Fibroblast of lung (primary cell): Measurements from ENCODE around the gene PREB. TPM values are rescaled to one million over a fixed set of nuclear protein-coding genes. Genes with fewer than 3 reads are reported as not detected.

Source experiments
- DNase-seq, 2 donors: peaks; one replicate each; pipeline versions ENCODE4 v3.0.0 to v3.0.0-alpha.2; 2010; ENCODE audit warnings: low read depth in 2 of 2
- H2AFZ ChIP-seq: 2 replicates; pipeline ENCODE4 v1.5.1; 2012; ENCODE audit warnings: low read length, control low read depth, inconsistent platforms
- H3K27ac ChIP-seq: 2 replicates; pipeline ENCODE4 v1.5.1; 2011; ENCODE audit warnings: low read length, control low read depth; ENCODE audit not compliant: insufficient read depth
- H3K27me3 ChIP-seq: 2 replicates; pipeline ENCODE4 v1.5.1; 2011; ENCODE audit warnings: mild to moderate bottlenecking, low read length; ENCODE audit not compliant: control insufficient read depth, insufficient read depth
- H3K36me3 ChIP-seq: 2 replicates; pipeline ENCODE4 v1.5.1; 2011; ENCODE audit warnings: low read length; ENCODE audit not compliant: control insufficient read depth, insufficient read depth
- H3K4me1 ChIP-seq: 2 replicates; pipeline ENCODE4 v1.5.1; 2011; ENCODE audit warnings: low read length; ENCODE audit not compliant: control insufficient read depth, insufficient read depth; ENCODE audit errors: extremely low read depth
- H3K4me2 ChIP-seq: 2 replicates; pipeline ENCODE4 v1.5.1; 2011; ENCODE audit warnings: low read length, control low read depth; ENCODE audit not compliant: insufficient read depth; ENCODE audit errors: extremely low read depth
- H3K4me3 ChIP-seq, 4 experiments: fragments of 200-600 bp in 1 of 4; sonication (generic) in 1 of 4; replicated peaks in 1 of 4; 2 replicates each; pipeline ENCODE4 v1.5.1; 2011 to 2016; ENCODE audit warnings: low read length in 4 of 4, low read depth in 3 of 4, mild to moderate bottlenecking in 3 of 4, control low read depth in 2 of 4, inconsistent platforms in 1 of 4, mixed read lengths in 1 of 4; ENCODE audit not compliant: insufficient read depth in 1 of 4; ENCODE audit errors: control extremely low read depth in 1 of 4
- H3K79me2 ChIP-seq: 2 replicates; pipeline ENCODE4 v1.5.1; 2012; ENCODE audit warnings: mild to moderate bottlenecking, low read length, inconsistent platforms; ENCODE audit not compliant: control insufficient read depth, insufficient read depth
- H3K9ac ChIP-seq: 2 replicates; pipeline ENCODE4 v1.5.1; 2011; ENCODE audit warnings: mild to moderate bottlenecking, low read length, control low read depth; ENCODE audit not compliant: insufficient read depth
- H3K9me3 ChIP-seq: 2 replicates; pipeline ENCODE4 v1.5.1; 2012; ENCODE audit warnings: low read depth, low read length; ENCODE audit not compliant: control insufficient read depth, insufficient read depth
- H4K20me1 ChIP-seq: 2 replicates; pipeline ENCODE4 v1.5.1; 2011; ENCODE audit warnings: low read length; ENCODE audit not compliant: control insufficient read depth, insufficient read depth; ENCODE audit errors: extremely low read depth
- EZH2 ChIP-seq: IDR thresholded peaks from 2 replicates; pipeline ENCODE4 v1.5.1; 2012; ENCODE audit warnings: low read length, control low read depth, mild to moderate bottlenecking; ENCODE audit errors: missing control alignments
- polyA plus RNA-seq, 2 donors: library from polyadenylated mRNA; depleted of rRNA in 1 of 2; stranded (reverse) in 1 of 2; unstranded in 1 of 2; fragments of >200 nt; gene quantifications; 2 replicates each; pipeline ENCODE4 v1.2.1, GENCODE V29; 2011 to 2012; ENCODE audit warnings: missing spikeins in 1 of 2
- total RNA-seq: library from RNA; depleted of rRNA; stranded (reverse); fragments of >200 nt; gene quantifications from 2 replicates; pipeline ENCODE4 v1.2.1, GENCODE V29; 2014
- TF ChIP-seq, protein P1 (sequence below), 2 donors: IDR thresholded peaks in 1 of 2; conservative IDR thresholded peaks in 1 of 2; 1 replicate in 1 of 2; 2 replicates in 1 of 2; pipeline ENCODE4 v1.5.1; 2011 to 2012; ENCODE audit warnings: low read length in 2 of 2, control low read depth in 1 of 2, inconsistent platforms in 1 of 2, low read depth in 1 of 2, mild to moderate bottlenecking in 1 of 2

Gene PREB
- total and polyA plus RNA-seq, 2 donors (not counting 1 experiment from before 2014, with no cell fraction given) = 36.0 to 42.9 TPM

DNA sequence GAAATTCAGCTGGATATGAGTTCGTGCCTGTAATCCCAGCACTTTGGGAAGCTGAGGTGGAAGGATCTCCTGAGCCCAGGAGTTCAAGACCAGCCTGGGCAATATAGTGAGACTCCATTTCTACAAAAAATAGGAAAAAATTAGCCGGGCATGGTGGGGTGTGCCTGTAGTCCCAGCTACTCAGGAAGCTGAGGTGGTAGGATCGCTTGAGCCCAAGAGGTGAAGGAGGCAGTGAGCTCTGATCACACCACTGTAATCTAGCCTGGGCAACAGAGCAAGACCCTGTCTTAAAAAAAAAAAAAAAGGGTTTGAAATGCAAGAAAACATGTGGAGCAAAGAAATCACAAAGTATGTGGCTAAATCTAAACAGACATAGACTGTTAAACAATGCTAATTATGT is 25.4 kb downstream of the PREB start:
- Histone ChIP-seq H3K9me3 (no peaks in the 10 kb centered on the region), H3K9ac (no peak overlapping the region), H2AFZ (no peak overlapping the region), H3K36me3 (no peaks in the 10 kb centered on the region), H4K20me1 (no peaks in the 10 kb centered on the region), H3K4me1 (no peaks in the 10 kb centered on the region), H3K4me2 (no peak overlapping the region), H3K79me2 (no peaks in the 10 kb centered on the region), H3K27ac (no peak overlapping the region), H3K4me3 (no peak overlapping the region), H3K27me3 (peaks cover 4% of the 10 kb centered on the region)
- no peak for TF ChIP-seq EZH2
- TF ChIP-seq, protein P1, sequence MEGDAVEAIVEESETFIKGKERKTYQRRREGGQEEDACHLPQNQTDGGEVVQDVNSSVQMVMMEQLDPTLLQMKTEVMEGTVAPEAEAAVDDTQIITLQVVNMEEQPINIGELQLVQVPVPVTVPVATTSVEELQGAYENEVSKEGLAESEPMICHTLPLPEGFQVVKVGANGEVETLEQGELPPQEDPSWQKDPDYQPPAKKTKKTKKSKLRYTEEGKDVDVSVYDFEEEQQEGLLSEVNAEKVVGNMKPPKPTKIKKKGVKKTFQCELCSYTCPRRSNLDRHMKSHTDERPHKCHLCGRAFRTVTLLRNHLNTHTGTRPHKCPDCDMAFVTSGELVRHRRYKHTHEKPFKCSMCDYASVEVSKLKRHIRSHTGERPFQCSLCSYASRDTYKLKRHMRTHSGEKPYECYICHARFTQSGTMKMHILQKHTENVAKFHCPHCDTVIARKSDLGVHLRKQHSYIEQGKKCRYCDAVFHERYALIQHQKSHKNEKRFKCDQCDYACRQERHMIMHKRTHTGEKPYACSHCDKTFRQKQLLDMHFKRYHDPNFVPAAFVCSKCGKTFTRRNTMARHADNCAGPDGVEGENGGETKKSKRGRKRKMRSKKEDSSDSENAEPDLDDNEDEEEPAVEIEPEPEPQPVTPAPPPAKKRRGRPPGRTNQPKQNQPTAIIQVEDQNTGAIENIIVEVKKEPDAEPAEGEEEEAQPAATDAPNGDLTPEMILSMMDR (conservative IDR thresholded peaks at IDR 0.05 in 1 of 2, IDR thresholded peaks at IDR 0.05 in 1 of 2; ENCODE audit: low read depth in 1 of 2, low read length in 2 of 2) = no peak
- DNase-seq = no peak

- DNase-seq = no peak
- H3K4me1 ChIP-seq = no peaks in the 10 kb centered on the region
- no peaks in the 10 kb centered on the region for H3K36me3 ChIP-seq
- H3K9me3 ChIP-seq = no peaks in the 10 kb centered on the region
- no peaks in the 10 kb centered on the region for H4K20me1 ChIP-seq
- no peaks in the 10 kb centered on the region for H3K79me2 ChIP-seq
- TF ChIP-seq, protein P1 (conservative IDR thresholded peaks at IDR 0.05 in 1 of 2, IDR thresholded peaks at IDR 0.05 in 1 of 2; ENCODE audit: low read depth in 1 of 2, low read length in 2 of 2) = no peak
- TF ChIP-seq EZH2 = no peak
- H3K27ac ChIP-seq = no peak overlapping the region
- no peak overlapping the region for H2AFZ ChIP-seq
- H3K4me3 ChIP-seq = no peak overlapping the region
- no peak overlapping the region for H3K4me2 ChIP-seq
- no peak overlapping the region for H3K9ac ChIP-seq
- H3K27me3 ChIP-seq = peaks cover 4% of the 10 kb centered on the region
These were observed 26.2 kb downstream of the PREB start for GRCh38 chr2:27108221-27108620.

GRCh38 chr2:27105981-27106380 is 28.5 kb downstream of the PREB start:
- no peaks in the 10 kb centered on the region for H3K4me1 ChIP-seq
- no peaks in the 10 kb centered on the region for H3K36me3 ChIP-seq
- TF ChIP-seq EZH2 = no peak
- TF ChIP-seq, protein P1 (conservative IDR thresholded peaks at IDR 0.05 in 1 of 2, IDR thresholded peaks at IDR 0.05 in 1 of 2; ENCODE audit: low read depth in 1 of 2, low read length in 2 of 2) = no peak
- DNase-seq = no peak
- H3K9me3 ChIP-seq = no peaks in the 10 kb centered on the region
- H3K27me3 ChIP-seq = peaks cover 4% of the 10 kb centered on the region
- no peak overlapping the region for H3K27ac ChIP-seq
- no peaks in the 10 kb centered on the region for H3K79me2 ChIP-seq
- H3K9ac ChIP-seq = no peak overlapping the region
- H3K4me3 ChIP-seq = no peak overlapping the region
- no peaks in the 10 kb centered on the region for H4K20me1 ChIP-seq
- no peak overlapping the region for H3K4me2 ChIP-seq
- no peak overlapping the region for H2AFZ ChIP-seq
